ENCODE results near the gene STPG1. TPM values are rescaled to one million over a fixed set of nuclear protein-coding genes. Genes with fewer than 3 reads are reported as not detected.

Gene STPG1
- total RNA-seq, 1 donor from 2014 or later, result 1.9 TPM

GRCh38 chr1:24369801-24370200, 43.8 kb downstream of the STPG1 start:
- DNase-seq, result no peak

- DNase-seq, result no peak
These were observed 44.4 kb downstream of the STPG1 start for GRCh38 chr1:24369199-24369598.

- DNase-seq, result no peak
These were observed 46.9 kb downstream of the STPG1 start for GRCh38 chr1:24366707-24367106.

- peak; percentile 27 for DNase-seq
These were observed 48.5 kb downstream of the STPG1 start for GRCh38 chr1:24364975-24365678.

- DNase-seq, result no peak
These were observed 49.0 kb downstream of the STPG1 start for GRCh38 chr1:24364605-24364974.

GRCh38 chr1:24363994-24364393, 49.6 kb downstream of the STPG1 start:
- no peak for DNase-seq

- peak; percentile 9 for DNase-seq
These were observed 50.5 kb downstream of the STPG1 start for GRCh38 chr1:24362982-24363614.

- no peak for DNase-seq
These were observed 51.2 kb downstream of the STPG1 start for GRCh38 chr1:24362396-24362795.

GRCh38 chr1:24361811-24362210, 51.8 kb downstream of the STPG1 start:
- DNase-seq, result no peak

GRCh38 chr1:24360681-24361080, 52.9 kb downstream of the STPG1 start:
- DNase-seq, result no peak

- no peak for DNase-seq
These were observed 56.5 kb downstream of the STPG1 start for GRCh38 chr1:24357038-24357437.

GRCh38 chr1:24355466-24355865, 58.1 kb downstream of the STPG1 start:
- no peak for DNase-seq

- no peak for DNase-seq
These were observed 60.2 kb downstream of the STPG1 start for GRCh38 chr1:24353292-24353891.

- DNase-seq, result peak; percentile 13
These were observed 61.5 kb downstream of the STPG1 start for GRCh38 chr1:24351918-24352627.

GRCh38 chr1:24351247-24351646, 62.3 kb downstream of the STPG1 start:
- DNase-seq, result no peak

GRCh38 chr1:24349891-24350290, 63.7 kb downstream of the STPG1 start:
- peak; percentile 17 for DNase-seq

GRCh38 chr1:24348196-24348595, 65.4 kb downstream of the STPG1 start:
- no peak for DNase-seq

GRCh38 chr1:24347159-24347934, 66.2 kb downstream of the STPG1 start:
- DNase-seq, result no peak

GRCh38 chr1:24345334-24345733, 68.2 kb downstream of the STPG1 start:
- no peak for DNase-seq

GRCh38 chr1:24344090-24344742, 69.4 kb downstream of the STPG1 start:
- DNase-seq, result no peak

- no peak for DNase-seq
These were observed 70.0 kb downstream of the STPG1 start for GRCh38 chr1:24343412-24344089.

GRCh38 chr1:24341260-24341659, 72.3 kb downstream of the STPG1 start:
- DNase-seq, result peak; percentile 2

All from dermis blood vessel endothelial cell (primary cell).